Activated CD4-positive, alpha-beta T cell treated with anti-CD3 and anti-CD28 coated beads, Interleukin-2, amount 50 U/mL, for 48 hours (primary cell): ENCODE results near the gene PSMD12.

ENCODE experiments used
- DNase-seq, 2 experiments: peaks; one replicate each; pipeline ENCODE4 v3.0.0-alpha.2; 2020

Gene PSMD12

GRCh38 chr17:67386965-67387551 lies 20.7 kb upstream of the PSMD12 start:
- peak; percentile 83 to 87 for DNase-seq

GRCh38 chr17:67385122-67385988 lies 19.0 kb upstream of the PSMD12 start:
- DNase-seq = no peak

- no peak for DNase-seq
These were observed 15.5 kb upstream of the PSMD12 start for GRCh38 chr17:67381929-67382257.

GRCh38 chr17:67379251-67379630 lies 12.9 kb upstream of the PSMD12 start:
- DNase-seq = no peak

GRCh38 chr17:67378454-67379250 lies 12.3 kb upstream of the PSMD12 start:
- DNase-seq = peak; percentile 77 to 81

GRCh38 chr17:67377488-67378453 lies 11.4 kb upstream of the PSMD12 start:
- peak; percentile 59 to 66 for DNase-seq

GRCh38 chr17:67376737-67377487 lies 10.5 kb upstream of the PSMD12 start, which contains the start of gene PITPNC1:
Gene PITPNC1, plus strand, starts transcription at chr17:67377281.
- peak; percentile 85 to 90 for DNase-seq

GRCh38 chr17:67376415-67376736 lies 10.0 kb upstream of the PSMD12 start:
- no peak for DNase-seq

- no peak for DNase-seq
These were observed 9.3 kb upstream of the PSMD12 start for GRCh38 chr17:67375716-67376115.

- no peak for DNase-seq
These were observed 8.7 kb upstream of the PSMD12 start for GRCh38 chr17:67375054-67375427.

GRCh38 chr17:67374329-67375053 lies 8.1 kb upstream of the PSMD12 start:
- peak; percentile 89 to 92 for DNase-seq

GRCh38 chr17:67372751-67373150 lies 6.4 kb upstream of the PSMD12 start:
- DNase-seq = no peak

- DNase-seq = no peak
These were observed 3.3 kb upstream of the PSMD12 start for GRCh38 chr17:67369676-67370075.

GRCh38 chr17:67365738-67366192 lies 612 bp downstream of the PSMD12 start:
- peak in 1 of 2 experiments; percentile 45 for DNase-seq

- peak in 1 of 2 experiments; percentile 27 for DNase-seq
These were observed 1.3 kb downstream of the PSMD12 start for GRCh38 chr17:67364847-67365737.

GRCh38 chr17:67362173-67362572 lies 4.2 kb downstream of the PSMD12 start:
- DNase-seq = peak in 1 of 2 experiments; percentile 40

GRCh38 chr17:67360880-67361279 lies 5.5 kb downstream of the PSMD12 start:
- no peak for DNase-seq

- peak; percentile 37 to 49 for DNase-seq
These were observed 6.2 kb downstream of the PSMD12 start for GRCh38 chr17:67359960-67360791.

- DNase-seq = no peak
These were observed 7.8 kb downstream of the PSMD12 start for GRCh38 chr17:67358612-67359011.
